ENCODE results near the gene BMP6.

DNA sequence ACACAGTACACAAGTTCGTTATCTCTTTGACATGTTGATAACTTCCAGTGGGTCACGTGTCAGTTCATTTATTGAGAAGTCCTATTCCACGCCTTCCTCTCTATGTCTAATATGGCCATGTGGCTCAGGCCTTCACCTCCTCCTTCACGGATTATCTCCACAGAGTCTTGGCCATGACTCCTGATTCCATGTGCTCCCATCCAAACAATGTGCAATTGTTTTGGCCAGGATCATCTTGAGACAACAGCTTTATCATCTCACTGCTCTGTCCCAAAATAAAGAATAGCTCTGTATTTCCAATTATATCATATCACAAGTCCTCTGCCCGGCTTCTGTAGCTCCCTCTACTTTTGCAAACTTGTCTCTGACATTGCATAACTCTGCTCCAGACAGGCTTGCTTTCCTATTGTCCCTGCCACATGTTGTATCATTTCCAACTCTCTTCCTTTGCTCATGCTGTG lies 195.8 kb downstream of the BMP6 start:
- TF ChIP-seq, protein P1, sequence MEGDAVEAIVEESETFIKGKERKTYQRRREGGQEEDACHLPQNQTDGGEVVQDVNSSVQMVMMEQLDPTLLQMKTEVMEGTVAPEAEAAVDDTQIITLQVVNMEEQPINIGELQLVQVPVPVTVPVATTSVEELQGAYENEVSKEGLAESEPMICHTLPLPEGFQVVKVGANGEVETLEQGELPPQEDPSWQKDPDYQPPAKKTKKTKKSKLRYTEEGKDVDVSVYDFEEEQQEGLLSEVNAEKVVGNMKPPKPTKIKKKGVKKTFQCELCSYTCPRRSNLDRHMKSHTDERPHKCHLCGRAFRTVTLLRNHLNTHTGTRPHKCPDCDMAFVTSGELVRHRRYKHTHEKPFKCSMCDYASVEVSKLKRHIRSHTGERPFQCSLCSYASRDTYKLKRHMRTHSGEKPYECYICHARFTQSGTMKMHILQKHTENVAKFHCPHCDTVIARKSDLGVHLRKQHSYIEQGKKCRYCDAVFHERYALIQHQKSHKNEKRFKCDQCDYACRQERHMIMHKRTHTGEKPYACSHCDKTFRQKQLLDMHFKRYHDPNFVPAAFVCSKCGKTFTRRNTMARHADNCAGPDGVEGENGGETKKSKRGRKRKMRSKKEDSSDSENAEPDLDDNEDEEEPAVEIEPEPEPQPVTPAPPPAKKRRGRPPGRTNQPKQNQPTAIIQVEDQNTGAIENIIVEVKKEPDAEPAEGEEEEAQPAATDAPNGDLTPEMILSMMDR (IDR thresholded peaks at IDR 0.05 in 2 of 3, conservative IDR thresholded peaks at IDR 0.05 in 1 of 3; ENCODE audit: borderline replicate concordance in 1 of 3, insufficient read depth in 1 of 3, low read depth in 2 of 3, low read length in 2 of 3), result no peak
- no peak for TF ChIP-seq EZH2phosphoT487 (IDR thresholded peaks at IDR 0.05; ENCODE audit: borderline replicate concordance)
- TF ChIP-seq CEBPB (IDR thresholded peaks at IDR 0.05; ENCODE audit: low read depth), result no peak
- TF ChIP-seq SIN3A (IDR thresholded peaks at IDR 0.05; ENCODE audit: low read depth), result no peak
- TF ChIP-seq FOSL1 (IDR thresholded peaks at IDR 0.05; ENCODE audit: low read depth), result no peak

Data from HCT116 (cell line).